DLD1 (cell line): ENCODE results near the gene DNAJC9.
"Not testable (repeated sequence)": the region's sequence is repeated elsewhere in the genome, so short reads cannot be mapped to it uniquely, and the experiment has no call there.

Experiments
- in situ Hi-C: cut with HindIII; loops from 2 replicates; pipeline ENCODE4 v1.10.0; 2017; ENCODE audit warnings: low sequenced_read_pairs

Gene DNAJC9

GRCh38 chr10:73246646-73247508 lies at the start of gene DNAJC9:
Gene DNAJC9 (minus strand): TSS chr10:73247255. CDS start chr10:73247189, 66 bp downstream.
- in situ Hi-C loops = no loop called here

- in situ Hi-C loops = no loop called here
Measured at GRCh38 chr10:73293461-73293860, 46.4 kb upstream of the DNAJC9 start.

GRCh38 chr10:73289958-73290357 lies 42.9 kb upstream of the DNAJC9 start:
- in situ Hi-C loops = no loop called here

- in situ Hi-C loops = no loop called here
Measured at GRCh38 chr10:73287441-73287840, 40.4 kb upstream of the DNAJC9 start.

- in situ Hi-C loops = no loop called here
Measured at GRCh38 chr10:73281097-73281496, 34.0 kb upstream of the DNAJC9 start.

- in situ Hi-C loops = no loop called here
Measured at GRCh38 chr10:73264423-73264822, 17.4 kb upstream of the DNAJC9 start.

GRCh38 chr10:73263693-73264347 lies 16.8 kb upstream of the DNAJC9 start:
- in situ Hi-C loops = no loop called here

GRCh38 chr10:73262880-73263555 lies 16.0 kb upstream of the DNAJC9 start:
- in situ Hi-C loops = no loop called here

- in situ Hi-C loops = no loop called here
Measured at GRCh38 chr10:73262105-73262730, 15.2 kb upstream of the DNAJC9 start.

- in situ Hi-C loops = no loop called here
Measured at GRCh38 chr10:73261362-73261995, 14.4 kb upstream of the DNAJC9 start.

- in situ Hi-C loops = not testable (repeated sequence)
Measured at GRCh38 chr10:73258612-73259011, 11.6 kb upstream of the DNAJC9 start.

GRCh38 chr10:73253225-73253555 lies 6.1 kb upstream of the DNAJC9 start:
- in situ Hi-C loops = no loop called here

- in situ Hi-C loops = no loop called here
Measured at GRCh38 chr10:73252445-73253224, 5.6 kb upstream of the DNAJC9 start, which contains the start of gene MRPS16. Gene MRPS16 (minus strand): TSS chr10:73252644. CDS start chr10:73252482, 162 bp downstream.

GRCh38 chr10:73251683-73252444 lies 4.8 kb upstream of the DNAJC9 start:
- in situ Hi-C loops = no loop called here

- in situ Hi-C loops = no loop called here
Measured at GRCh38 chr10:73248259-73248724, 1.2 kb upstream of the DNAJC9 start.

GRCh38 chr10:73247509-73248258 lies 629 bp upstream of the DNAJC9 start:
- in situ Hi-C loops = no loop called here

- in situ Hi-C loops = no loop called here
Measured at GRCh38 chr10:73246322-73246645, 771 bp downstream of the DNAJC9 start.

GRCh38 chr10:73244866-73245477 lies 2.1 kb downstream of the DNAJC9 start:
- in situ Hi-C loops = no loop called here
